GM12891 (cell line): ENCODE data around the gene TMLHE.

Experiments used
- POLR2A ChIP-seq: IDR thresholded peaks from 2 replicates; pipeline ENCODE4 v1.6.1; 2011; ENCODE audit warnings: low read depth, low read length, control low read depth
- TAF1 ChIP-seq: IDR thresholded peaks from 2 replicates; pipeline ENCODE4 v1.6.1; 2011; ENCODE audit warnings: low read depth, low read length, control low read depth

- TF ChIP-seq TAF1 (no peak), POLR2A (no peak)
Observed at GRCh38 chrX:155592331-155592730, 20.4 kb downstream of the TMLHE start.
